ENCODE measurements around the gene PRTG.

The PRTG gene

DNA sequence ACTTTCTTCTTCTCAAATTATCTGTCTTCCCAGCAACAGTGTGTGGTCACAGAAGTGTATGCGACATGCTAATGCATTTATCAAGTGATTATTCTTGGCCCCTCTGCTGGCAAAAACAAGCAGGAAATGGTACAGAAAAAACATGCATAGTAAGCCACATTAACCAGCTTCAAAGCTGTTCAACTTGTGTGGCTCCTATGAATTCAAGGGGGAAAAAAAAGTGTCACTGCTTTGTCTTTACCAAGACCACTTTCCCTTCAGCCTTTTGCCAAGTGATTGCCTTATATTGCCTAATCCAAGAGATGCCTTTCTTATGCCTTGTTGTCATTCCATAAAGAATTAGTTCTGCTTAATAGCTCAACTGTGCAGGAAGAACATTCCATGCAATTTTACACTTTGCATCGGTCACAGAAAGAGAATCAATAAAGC is 39.1 kb downstream of the PRTG start:
- Histone ChIP-seq H3K27me3 (ENCODE audit: insufficient read depth, poor library complexity, severe bottlenecking) (no peaks in the 10 kb centered on the region), H3K4me3 (replicated peaks; ENCODE audit: insufficient read depth, low read length) (no peak overlapping the region), H3K27ac (replicated peaks) (no peak overlapping the region)
- TF ChIP-seq GABPA (IDR thresholded peaks at IDR 0.05; ENCODE audit: low read depth) (no peak), SPI1 (IDR thresholded peaks at IDR 0.05; ENCODE audit: borderline replicate concordance, low read depth) (no peak), POLR2AphosphoS5 (IDR thresholded peaks at IDR 0.05; ENCODE audit: low read depth) (no peak), CTCF (IDR thresholded peaks at IDR 0.05; ENCODE audit: insufficient read depth, low read length) (no peak)
- TF ChIP-seq, protein P1, sequence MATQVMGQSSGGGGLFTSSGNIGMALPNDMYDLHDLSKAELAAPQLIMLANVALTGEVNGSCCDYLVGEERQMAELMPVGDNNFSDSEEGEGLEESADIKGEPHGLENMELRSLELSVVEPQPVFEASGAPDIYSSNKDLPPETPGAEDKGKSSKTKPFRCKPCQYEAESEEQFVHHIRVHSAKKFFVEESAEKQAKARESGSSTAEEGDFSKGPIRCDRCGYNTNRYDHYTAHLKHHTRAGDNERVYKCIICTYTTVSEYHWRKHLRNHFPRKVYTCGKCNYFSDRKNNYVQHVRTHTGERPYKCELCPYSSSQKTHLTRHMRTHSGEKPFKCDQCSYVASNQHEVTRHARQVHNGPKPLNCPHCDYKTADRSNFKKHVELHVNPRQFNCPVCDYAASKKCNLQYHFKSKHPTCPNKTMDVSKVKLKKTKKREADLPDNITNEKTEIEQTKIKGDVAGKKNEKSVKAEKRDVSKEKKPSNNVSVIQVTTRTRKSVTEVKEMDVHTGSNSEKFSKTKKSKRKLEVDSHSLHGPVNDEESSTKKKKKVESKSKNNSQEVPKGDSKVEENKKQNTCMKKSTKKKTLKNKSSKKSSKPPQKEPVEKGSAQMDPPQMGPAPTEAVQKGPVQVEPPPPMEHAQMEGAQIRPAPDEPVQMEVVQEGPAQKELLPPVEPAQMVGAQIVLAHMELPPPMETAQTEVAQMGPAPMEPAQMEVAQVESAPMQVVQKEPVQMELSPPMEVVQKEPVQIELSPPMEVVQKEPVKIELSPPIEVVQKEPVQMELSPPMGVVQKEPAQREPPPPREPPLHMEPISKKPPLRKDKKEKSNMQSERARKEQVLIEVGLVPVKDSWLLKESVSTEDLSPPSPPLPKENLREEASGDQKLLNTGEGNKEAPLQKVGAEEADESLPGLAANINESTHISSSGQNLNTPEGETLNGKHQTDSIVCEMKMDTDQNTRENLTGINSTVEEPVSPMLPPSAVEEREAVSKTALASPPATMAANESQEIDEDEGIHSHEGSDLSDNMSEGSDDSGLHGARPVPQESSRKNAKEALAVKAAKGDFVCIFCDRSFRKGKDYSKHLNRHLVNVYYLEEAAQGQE (IDR thresholded peaks at IDR 0.05; ENCODE audit: insufficient replicate concordance, low read depth), result no peak
- no peak for DNase-seq (ENCODE audit: low read depth in 1 of 2, low spot score in 1 of 2)

DNA sequence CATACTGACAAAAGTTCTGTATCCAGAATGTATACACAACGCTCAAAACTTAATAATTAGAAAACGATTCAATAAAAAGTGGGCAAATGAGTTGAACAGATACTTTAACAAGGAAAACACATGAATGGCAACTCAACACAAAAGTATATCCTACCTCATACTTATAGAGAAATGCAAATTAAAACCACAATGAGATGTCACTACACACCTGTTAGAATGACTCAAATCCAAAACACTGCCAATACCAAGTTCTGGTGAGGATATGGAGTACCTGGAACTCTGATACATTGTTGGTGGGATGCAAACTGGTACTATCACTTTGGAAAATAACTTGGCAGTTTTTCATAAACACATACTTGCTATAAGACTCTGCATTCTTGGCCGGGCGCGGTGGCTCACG is 42.1 kb downstream of the PRTG start:
- Histone ChIP-seq H3K27ac (replicated peaks) (no peak overlapping the region), H3K4me3 (replicated peaks; ENCODE audit: insufficient read depth, low read length) (no peak overlapping the region), H3K27me3 (ENCODE audit: insufficient read depth, poor library complexity, severe bottlenecking) (no peaks in the 10 kb centered on the region)
- TF ChIP-seq POLR2AphosphoS5 (IDR thresholded peaks at IDR 0.05; ENCODE audit: low read depth), result no peak
- TF ChIP-seq, protein P1 (IDR thresholded peaks at IDR 0.05; ENCODE audit: insufficient replicate concordance, low read depth), result no peak
- no peak for TF ChIP-seq GABPA (IDR thresholded peaks at IDR 0.05; ENCODE audit: low read depth)
- TF ChIP-seq SPI1 (IDR thresholded peaks at IDR 0.05; ENCODE audit: borderline replicate concordance, low read depth), result no peak
- TF ChIP-seq CTCF (IDR thresholded peaks at IDR 0.05; ENCODE audit: insufficient read depth, low read length), result no peak
- DNase-seq (ENCODE audit: low read depth in 1 of 2, low spot score in 1 of 2), result no peak

GRCh38 chr15:55698653-55699052 is 44.3 kb downstream of the PRTG start:
- no peak overlapping the region for H3K27ac ChIP-seq (replicated peaks)
- no peaks in the 10 kb centered on the region for H3K27me3 ChIP-seq (ENCODE audit: insufficient read depth, poor library complexity, severe bottlenecking)
- TF ChIP-seq CTCF (IDR thresholded peaks at IDR 0.05; ENCODE audit: insufficient read depth, low read length), result no peak
- TF ChIP-seq, protein P1 (IDR thresholded peaks at IDR 0.05; ENCODE audit: insufficient replicate concordance, low read depth), result no peak
- no peak for TF ChIP-seq POLR2AphosphoS5 (IDR thresholded peaks at IDR 0.05; ENCODE audit: low read depth)
- no peak for TF ChIP-seq GABPA (IDR thresholded peaks at IDR 0.05; ENCODE audit: low read depth)
- TF ChIP-seq SPI1 (IDR thresholded peaks at IDR 0.05; ENCODE audit: borderline replicate concordance, low read depth), result no peak
- DNase-seq (ENCODE audit: low read depth in 1 of 2, low spot score in 1 of 2), result no peak
- H3K4me3 ChIP-seq (replicated peaks; ENCODE audit: insufficient read depth, low read length), result no peak overlapping the region
